ENCODE measurements around the gene SORCS2.

The SORCS2 gene

DNA sequence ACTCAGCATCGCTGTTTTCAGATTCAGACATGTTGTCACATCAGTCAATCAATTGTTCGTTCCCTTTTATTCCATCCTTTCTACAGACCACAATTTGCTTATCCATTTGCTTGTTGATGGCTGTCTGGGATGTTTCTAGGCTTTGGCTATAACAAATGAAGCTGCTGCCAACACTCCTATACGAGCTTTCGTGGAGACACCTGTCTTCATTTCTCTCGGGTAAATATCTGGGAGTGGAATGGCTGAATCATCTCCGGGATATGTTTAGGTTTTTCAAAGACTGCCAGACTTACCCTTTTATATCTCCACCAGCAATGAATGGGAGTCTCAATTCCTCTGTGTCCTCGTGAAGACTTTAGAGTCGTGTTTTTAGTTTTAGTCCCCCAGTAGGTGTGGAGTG, 118.9 kb downstream of the SORCS2 start:
- no peak overlapping the region for H3K4me3 ChIP-seq (ENCODE audit: control insufficient read depth, low read depth, low read length)
- TF ChIP-seq, protein P1, sequence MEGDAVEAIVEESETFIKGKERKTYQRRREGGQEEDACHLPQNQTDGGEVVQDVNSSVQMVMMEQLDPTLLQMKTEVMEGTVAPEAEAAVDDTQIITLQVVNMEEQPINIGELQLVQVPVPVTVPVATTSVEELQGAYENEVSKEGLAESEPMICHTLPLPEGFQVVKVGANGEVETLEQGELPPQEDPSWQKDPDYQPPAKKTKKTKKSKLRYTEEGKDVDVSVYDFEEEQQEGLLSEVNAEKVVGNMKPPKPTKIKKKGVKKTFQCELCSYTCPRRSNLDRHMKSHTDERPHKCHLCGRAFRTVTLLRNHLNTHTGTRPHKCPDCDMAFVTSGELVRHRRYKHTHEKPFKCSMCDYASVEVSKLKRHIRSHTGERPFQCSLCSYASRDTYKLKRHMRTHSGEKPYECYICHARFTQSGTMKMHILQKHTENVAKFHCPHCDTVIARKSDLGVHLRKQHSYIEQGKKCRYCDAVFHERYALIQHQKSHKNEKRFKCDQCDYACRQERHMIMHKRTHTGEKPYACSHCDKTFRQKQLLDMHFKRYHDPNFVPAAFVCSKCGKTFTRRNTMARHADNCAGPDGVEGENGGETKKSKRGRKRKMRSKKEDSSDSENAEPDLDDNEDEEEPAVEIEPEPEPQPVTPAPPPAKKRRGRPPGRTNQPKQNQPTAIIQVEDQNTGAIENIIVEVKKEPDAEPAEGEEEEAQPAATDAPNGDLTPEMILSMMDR (IDR thresholded peaks at IDR 0.05; ENCODE audit: control insufficient read depth, insufficient read depth, low read depth, low read length, missing control alignments) = no peak
- DNase-seq (ENCODE audit: low read depth) = no peak

DNA sequence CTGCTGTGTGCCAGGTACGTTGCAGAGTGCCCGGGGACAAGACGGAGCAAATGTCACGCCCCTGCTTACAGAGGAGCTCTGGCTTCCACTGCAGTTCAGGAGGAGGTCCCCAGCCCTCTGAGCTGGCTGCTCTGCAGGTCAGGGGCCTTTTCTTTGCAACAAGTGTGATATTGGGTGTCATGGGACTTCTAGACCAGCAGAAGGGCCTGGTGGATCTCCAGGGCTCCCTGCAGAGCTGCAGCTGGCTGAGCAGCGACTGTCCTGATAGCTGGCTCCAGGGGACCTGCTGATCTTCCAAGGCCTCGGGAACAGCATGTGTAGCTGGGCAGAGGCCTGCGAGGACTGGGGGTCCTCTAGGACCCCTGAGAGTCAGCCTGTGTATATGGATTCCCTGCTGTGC, 120.4 kb downstream of the SORCS2 start:
- no peak overlapping the region for H3K4me3 ChIP-seq (ENCODE audit: control insufficient read depth, low read depth, low read length)
- no peak for DNase-seq (ENCODE audit: low read depth)
- TF ChIP-seq, protein P1 (IDR thresholded peaks at IDR 0.05; ENCODE audit: control insufficient read depth, insufficient read depth, low read depth, low read length, missing control alignments) = no peak

DNA sequence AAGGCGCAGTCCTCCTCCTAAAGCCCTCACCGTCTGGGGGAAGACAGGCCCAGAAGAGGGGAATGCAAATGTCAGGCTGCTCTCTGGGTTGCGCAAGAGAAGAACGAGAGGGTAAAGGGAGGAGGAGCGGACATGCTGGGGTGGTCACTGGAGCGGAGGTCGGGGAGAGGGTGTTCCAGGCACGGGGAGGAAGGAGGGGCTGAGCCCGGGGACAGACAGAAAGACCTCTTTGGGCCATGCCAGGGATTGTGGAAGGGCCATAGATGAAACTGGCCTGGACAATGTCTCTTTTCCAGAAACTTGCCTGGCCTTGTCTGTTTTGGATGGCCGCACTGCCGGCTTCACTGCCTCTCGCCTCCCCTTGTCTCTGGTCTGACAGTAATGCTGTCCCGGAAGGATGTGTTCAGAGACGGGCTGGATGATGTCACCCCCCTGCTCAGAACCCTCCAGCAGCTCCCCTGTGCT, 121.0 kb downstream of the SORCS2 start:
- no peak overlapping the region for H3K4me3 ChIP-seq (ENCODE audit: control insufficient read depth, low read depth, low read length)
- no peak for DNase-seq (ENCODE audit: low read depth)
- TF ChIP-seq, protein P1 (IDR thresholded peaks at IDR 0.05; ENCODE audit: control insufficient read depth, insufficient read depth, low read depth, low read length, missing control alignments) = no peak

DNA sequence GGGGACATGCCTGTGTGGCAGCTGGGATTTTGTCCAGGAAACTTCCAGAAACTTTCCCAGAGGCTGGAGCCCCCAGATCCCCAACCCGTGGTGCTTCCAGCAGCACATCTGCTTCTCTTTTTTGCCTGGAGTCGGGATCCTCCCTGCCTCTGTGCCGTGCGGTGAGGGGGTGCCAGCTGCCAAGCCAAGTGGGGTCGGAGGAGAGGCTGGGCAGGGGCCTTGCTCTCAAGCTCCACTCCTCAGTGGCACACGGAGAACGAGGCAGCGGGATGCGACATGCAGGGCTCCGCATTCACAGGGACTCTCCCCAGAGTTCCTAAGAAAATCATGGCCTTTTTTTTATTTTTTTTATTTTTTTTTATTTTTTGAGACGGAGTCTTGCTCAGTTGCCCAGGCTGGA, 121.7 kb downstream of the SORCS2 start:
- no peak overlapping the region for H3K4me3 ChIP-seq (ENCODE audit: control insufficient read depth, low read depth, low read length)
- TF ChIP-seq, protein P1 (IDR thresholded peaks at IDR 0.05; ENCODE audit: control insufficient read depth, insufficient read depth, low read depth, low read length, missing control alignments) = no peak
- DNase-seq (ENCODE audit: low read depth) = no peak

DNA sequence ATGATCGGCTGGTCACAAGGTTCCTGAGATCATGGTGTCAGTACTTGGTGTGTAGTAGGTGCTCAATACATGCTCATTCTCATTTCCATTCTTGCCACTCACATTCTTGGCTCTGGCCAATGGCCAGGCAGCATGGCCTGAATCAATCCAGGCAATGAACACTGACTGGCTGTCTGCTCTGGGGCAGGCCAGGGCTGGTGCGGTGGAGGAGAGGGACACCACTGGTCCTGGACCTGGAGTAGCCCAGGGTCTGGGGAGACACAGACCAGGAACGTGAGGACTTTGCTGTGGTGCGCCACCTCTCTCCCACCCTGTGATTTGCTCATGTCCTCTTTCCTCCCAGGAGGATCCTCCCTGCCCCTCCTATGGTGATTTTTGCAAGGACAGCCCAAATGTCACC, 122.9 kb downstream of the SORCS2 start:
- no peak for DNase-seq (ENCODE audit: low read depth)
- TF ChIP-seq, protein P1 (IDR thresholded peaks at IDR 0.05; ENCODE audit: control insufficient read depth, insufficient read depth, low read depth, low read length, missing control alignments) = no peak
- no peak overlapping the region for H3K4me3 ChIP-seq (ENCODE audit: control insufficient read depth, low read depth, low read length)

DNA sequence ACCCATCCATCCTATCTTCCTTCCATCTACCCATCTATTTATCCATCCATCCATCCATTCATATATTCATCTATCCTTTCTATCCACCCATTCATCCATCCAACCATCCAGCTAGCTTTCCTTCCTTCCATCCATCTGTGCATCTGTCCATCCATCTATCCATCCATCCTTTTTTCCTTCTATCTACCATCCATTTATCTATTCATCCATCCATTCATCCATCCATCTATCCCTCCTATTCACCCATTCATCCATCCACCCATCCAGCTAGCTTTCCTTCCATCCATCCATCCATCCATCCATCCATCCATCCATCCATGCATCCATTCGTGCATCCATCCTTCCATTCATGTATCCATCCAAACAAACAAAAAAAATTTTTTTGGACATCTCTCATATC, 123.6 kb downstream of the SORCS2 start:
- H3K4me3 ChIP-seq (ENCODE audit: control insufficient read depth, low read depth, low read length) = no peak overlapping the region

More for the DNA sequence above, 123.6 kb downstream of the SORCS2 start:
- TF ChIP-seq, protein P1 (IDR thresholded peaks at IDR 0.05; ENCODE audit: control insufficient read depth, insufficient read depth, low read depth, low read length, missing control alignments) = no peak
- DNase-seq (ENCODE audit: low read depth) = no peak
